ENCODE measurements around the gene MKRN3. TPM values are rescaled to one million over a fixed set of nuclear protein-coding genes. Genes with fewer than 3 reads are reported as not detected.

Gene MKRN3
- total RNA-seq, 5 donors from 2014 or later (not counting 1 experiment from before 2014, with no cell fraction given) = 2.0 to 5.8 (median 2.9) TPM

Other genes with a start within 250 kb of the MKRN3 start
- gene GOLGA6L26, start 231.5 kb upstream of the MKRN3 start, total RNA-seq = not detected
- under 1 TPM; 0.30 to 0.60 (median 0.32) TPM for gene GOLGA8S, start 210.9 kb upstream of the MKRN3 start, total RNA-seq
- gene GOLGA6L2, start 118.4 kb upstream of the MKRN3 start, total RNA-seq = not detected
- gene MAGEL2, start 82.2 kb downstream of the MKRN3 start, total RNA-seq = not detected
- under 1 TPM in 4 of 5 donors, not detected in 1; 0.16 to 0.39 (median 0.28) TPM for gene NDN, start 121.6 kb downstream of the MKRN3 start, total RNA-seq